Osteoblast (primary cell): ENCODE data around the gene BID. TPM values are rescaled to one million over a fixed set of nuclear protein-coding genes. Genes with fewer than 3 reads are reported as not detected.
"Not testable (repeated sequence)": the region's sequence is repeated elsewhere in the genome, so short reads cannot be mapped to it uniquely, and the experiment has no call there.

Experiments
- DNase-seq: peaks from one replicate; pipeline ENCODE4 v3.0.0; 2011; ENCODE audit warnings: low spot score, mixed read lengths; ENCODE audit not compliant: insufficient read length; ENCODE audit errors: missing footprints
- H2AFZ ChIP-seq: 2 replicates; pipeline ENCODE4 v1.6.0; 2011; ENCODE audit warnings: mild to moderate bottlenecking, low read length
- H3K27ac ChIP-seq: 2 replicates; pipeline ENCODE4 v1.5.1; 2011; ENCODE audit warnings: mild to moderate bottlenecking, low read depth, low read length, moderate library complexity
- H3K27me3 ChIP-seq: 2 replicates; pipeline ENCODE4 v1.6.0; 2012; ENCODE audit warnings: mild to moderate bottlenecking, control low read depth, inconsistent platforms, low read length, moderate library complexity; ENCODE audit not compliant: insufficient read depth
- H3K36me3 ChIP-seq: 2 replicates; pipeline ENCODE4 v1.5.1; 2011; ENCODE audit warnings: mild to moderate bottlenecking, low read length, control low read depth, moderate library complexity; ENCODE audit not compliant: insufficient read depth
- H3K4me1 ChIP-seq: 2 replicates; pipeline ENCODE4 v1.5.1; 2011; ENCODE audit warnings: mild to moderate bottlenecking, low read length, control low read depth, moderate library complexity; ENCODE audit not compliant: insufficient read depth
- H3K4me2 ChIP-seq: 2 replicates; pipeline ENCODE4 v1.6.0; 2011; ENCODE audit warnings: mild to moderate bottlenecking, low read length; ENCODE audit not compliant: insufficient read depth
- H3K4me3 ChIP-seq: fragments of 200-600 bp; sonication (generic); 3 replicates; pipeline ENCODE4 v1.5.1; 2012; ENCODE audit warnings: mild to moderate bottlenecking, low read length, inconsistent platforms; ENCODE audit not compliant: insufficient read depth
- H3K79me2 ChIP-seq: 2 replicates; pipeline ENCODE4 v1.6.0; 2012; ENCODE audit warnings: mild to moderate bottlenecking, low read length, control low read depth, inconsistent platforms; ENCODE audit not compliant: insufficient read depth
- H3K9me3 ChIP-seq: 2 replicates; pipeline ENCODE4 v1.5.1; 2011; ENCODE audit warnings: low read depth, low read length, control low read depth
- H4K20me1 ChIP-seq: 2 replicates; pipeline ENCODE4 v1.6.0; 2012; ENCODE audit warnings: mild to moderate bottlenecking, low read length, control low read depth; ENCODE audit not compliant: insufficient read depth
- total RNA-seq: library from RNA; depleted of rRNA; stranded (reverse); fragments of >200 nt; gene quantifications from 2 replicates; pipeline ENCODE4 v1.2.3, GENCODE V29; 2012
- TF ChIP-seq, protein P1 (sequence below): IDR thresholded peaks from 2 replicates; pipeline ENCODE4 v1.5.1; 2011; ENCODE audit warnings: mild to moderate bottlenecking, low read depth, low read length, moderate library complexity; ENCODE audit errors: extremely low read depth

BID gene
- total RNA-seq, 1 donor = 16.3 TPM

DNA sequence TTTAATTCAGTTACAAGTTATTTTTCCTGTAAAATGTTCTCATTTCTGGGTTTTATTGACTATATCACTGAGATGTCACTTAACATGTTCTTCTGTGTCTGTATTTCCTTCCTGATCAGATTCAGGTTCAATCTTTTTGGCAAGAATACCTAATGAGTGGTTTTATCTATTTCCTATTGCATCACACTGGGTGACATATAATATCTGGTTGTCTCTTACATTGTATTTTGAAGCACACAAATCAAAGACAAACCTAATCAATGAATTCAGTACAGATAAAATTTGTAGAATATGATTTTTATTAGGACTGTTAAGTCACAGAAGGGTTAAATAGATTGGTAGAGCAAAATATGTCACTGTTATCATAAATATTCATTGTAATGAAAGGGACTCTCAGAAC lies 75.3 kb downstream of the BID start:
- no peak overlapping the region for H3K4me2 ChIP-seq
- no peaks in the 10 kb centered on the region for H4K20me1 ChIP-seq
- H3K27ac ChIP-seq = no peak overlapping the region
- no peak overlapping the region for H3K4me3 ChIP-seq
- peaks cover 5% of the 10 kb centered on the region for H3K4me1 ChIP-seq
- H2AFZ ChIP-seq = no peak overlapping the region
- H3K27me3 ChIP-seq = no peaks in the 10 kb centered on the region
- peaks cover 5% of the 10 kb centered on the region for H3K36me3 ChIP-seq
- H3K79me2 ChIP-seq = peaks cover 18% of the 10 kb centered on the region
- H3K9me3 ChIP-seq = no peaks in the 10 kb centered on the region
- DNase-seq = no peak
- TF ChIP-seq, protein P1, sequence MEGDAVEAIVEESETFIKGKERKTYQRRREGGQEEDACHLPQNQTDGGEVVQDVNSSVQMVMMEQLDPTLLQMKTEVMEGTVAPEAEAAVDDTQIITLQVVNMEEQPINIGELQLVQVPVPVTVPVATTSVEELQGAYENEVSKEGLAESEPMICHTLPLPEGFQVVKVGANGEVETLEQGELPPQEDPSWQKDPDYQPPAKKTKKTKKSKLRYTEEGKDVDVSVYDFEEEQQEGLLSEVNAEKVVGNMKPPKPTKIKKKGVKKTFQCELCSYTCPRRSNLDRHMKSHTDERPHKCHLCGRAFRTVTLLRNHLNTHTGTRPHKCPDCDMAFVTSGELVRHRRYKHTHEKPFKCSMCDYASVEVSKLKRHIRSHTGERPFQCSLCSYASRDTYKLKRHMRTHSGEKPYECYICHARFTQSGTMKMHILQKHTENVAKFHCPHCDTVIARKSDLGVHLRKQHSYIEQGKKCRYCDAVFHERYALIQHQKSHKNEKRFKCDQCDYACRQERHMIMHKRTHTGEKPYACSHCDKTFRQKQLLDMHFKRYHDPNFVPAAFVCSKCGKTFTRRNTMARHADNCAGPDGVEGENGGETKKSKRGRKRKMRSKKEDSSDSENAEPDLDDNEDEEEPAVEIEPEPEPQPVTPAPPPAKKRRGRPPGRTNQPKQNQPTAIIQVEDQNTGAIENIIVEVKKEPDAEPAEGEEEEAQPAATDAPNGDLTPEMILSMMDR = no peak

DNA sequence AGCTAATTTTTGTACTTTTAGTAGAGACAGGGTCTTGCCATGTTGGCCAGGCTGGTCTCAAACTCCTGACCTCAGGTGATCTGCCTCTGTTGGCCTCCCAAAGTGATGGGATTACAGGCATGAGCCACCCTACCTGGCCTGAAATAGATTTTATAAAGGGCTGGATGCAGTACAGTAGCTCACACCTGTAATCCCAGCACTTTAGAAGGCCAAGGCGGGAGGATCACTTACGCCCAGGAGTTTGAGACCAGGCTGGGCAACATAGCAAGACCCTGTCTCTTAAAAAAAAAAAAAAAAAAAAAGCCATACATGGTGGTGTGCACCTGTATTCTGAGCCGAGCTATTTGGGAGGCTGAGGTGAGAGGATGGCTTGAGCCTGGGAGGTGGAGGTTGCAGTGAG lies 76.0 kb downstream of the BID start:
- not testable (repeated sequence) for H3K36me3 ChIP-seq, H3K4me1 ChIP-seq, H3K4me2 ChIP-seq, H3K4me3 ChIP-seq, H2AFZ ChIP-seq, H3K27me3 ChIP-seq, H3K9me3 ChIP-seq, H4K20me1 ChIP-seq, DNase-seq, H3K27ac ChIP-seq
- peaks cover 18% of the 10 kb centered on the region for H3K79me2 ChIP-seq

DNA sequence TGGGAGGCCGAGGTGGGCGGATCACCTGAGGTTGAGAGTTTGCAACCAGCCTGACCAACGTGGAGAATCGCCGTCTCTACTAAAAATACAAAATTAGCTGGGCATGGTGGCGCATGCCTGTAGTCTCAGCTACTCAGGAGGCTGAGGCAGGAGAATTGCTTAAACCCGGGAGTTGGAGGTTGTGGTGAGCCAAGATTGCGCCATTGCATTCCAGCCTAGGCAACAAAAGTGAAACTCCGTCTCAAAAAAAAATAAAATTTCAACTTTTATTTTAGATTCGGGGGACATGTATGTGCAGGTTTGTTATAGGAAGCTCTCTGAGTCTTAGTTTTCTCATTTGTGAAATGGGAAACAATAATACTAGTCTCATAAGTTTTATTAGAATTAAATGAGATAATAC lies 77.1 kb downstream of the BID start:
- H4K20me1 ChIP-seq, H3K27ac ChIP-seq, H3K9me3 ChIP-seq, H3K4me2 ChIP-seq, H3K27me3 ChIP-seq, H3K4me1 ChIP-seq, H3K4me3 ChIP-seq, DNase-seq, H2AFZ ChIP-seq, H3K36me3 ChIP-seq: not testable (repeated sequence)
- H3K79me2 ChIP-seq = peaks cover 18% of the 10 kb centered on the region

DNA sequence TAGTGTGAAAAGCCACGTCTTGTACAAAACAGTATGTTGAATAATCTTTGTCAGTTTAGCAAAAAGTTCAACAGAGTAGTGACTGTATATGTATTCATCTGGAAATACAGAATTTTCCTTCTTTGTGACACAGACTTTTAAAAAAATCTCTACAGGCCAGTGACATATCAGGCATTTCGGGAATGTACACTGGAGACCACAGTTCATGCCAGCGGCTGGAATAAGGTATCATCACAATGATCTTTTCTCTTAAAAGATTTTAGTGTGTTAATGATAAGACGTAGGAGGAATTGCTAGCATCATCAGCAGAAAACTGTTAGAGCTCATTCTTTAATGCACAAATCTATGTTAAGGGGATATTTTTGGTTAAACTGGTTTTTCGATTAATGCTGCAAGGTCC lies 78.3 kb downstream of the BID start:
- peaks cover 5% of the 10 kb centered on the region for H3K36me3 ChIP-seq
- no peak overlapping the region for H2AFZ ChIP-seq
- no peaks in the 10 kb centered on the region for H3K9me3 ChIP-seq
- H3K4me3 ChIP-seq = no peak overlapping the region
- no peaks in the 10 kb centered on the region for H3K27me3 ChIP-seq
- H4K20me1 ChIP-seq = no peaks in the 10 kb centered on the region
- TF ChIP-seq, protein P1 = no peak
- H3K4me2 ChIP-seq = no peak overlapping the region
- H3K27ac ChIP-seq = no peak overlapping the region
- no peak for DNase-seq
- peaks cover 5% of the 10 kb centered on the region for H3K4me1 ChIP-seq
- H3K79me2 ChIP-seq = peaks cover 18% of the 10 kb centered on the region

DNA sequence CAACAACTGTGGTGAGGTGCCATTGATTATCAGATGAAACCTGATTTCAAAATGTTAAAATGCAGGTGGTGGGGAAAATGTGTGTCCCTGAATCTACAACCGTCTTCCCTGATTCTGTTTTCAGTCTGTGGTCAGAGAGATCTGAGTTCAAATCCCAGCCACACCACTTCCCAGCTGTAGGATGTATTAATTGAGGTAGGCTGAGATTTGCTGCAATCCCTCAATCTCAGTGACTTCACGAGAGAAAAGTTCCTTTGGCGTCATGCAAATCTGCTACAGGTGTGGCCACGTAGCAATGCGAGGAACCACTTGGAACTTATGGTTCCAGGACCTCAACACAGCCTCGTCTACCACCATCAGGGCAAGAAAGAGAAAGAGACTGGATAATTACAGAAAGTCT lies 79.5 kb downstream of the BID start:
- no peaks in the 10 kb centered on the region for H3K9me3 ChIP-seq

More for the DNA sequence above, 79.5 kb downstream of the BID start:
- no peaks in the 10 kb centered on the region for H3K27me3 ChIP-seq
- no peak overlapping the region for H3K27ac ChIP-seq
- H2AFZ ChIP-seq = no peak overlapping the region
- H3K4me2 ChIP-seq = no peak overlapping the region
- TF ChIP-seq, protein P1 = no peak
- no peak overlapping the region for H3K4me3 ChIP-seq
- H3K36me3 ChIP-seq = peaks cover 5% of the 10 kb centered on the region
- H4K20me1 ChIP-seq = no peaks in the 10 kb centered on the region
- H3K79me2 ChIP-seq = peaks cover 14% of the 10 kb centered on the region
- DNase-seq = no peak
- H3K4me1 ChIP-seq = no peaks in the 10 kb centered on the region
